ENCODE data around the gene TADA1. TPM values are rescaled to one million over a fixed set of nuclear protein-coding genes. Genes with fewer than 3 reads are reported as not detected.

Gene TADA1
- total and polyA plus RNA-seq, 3 donors from 2014 or later, result 19.2 to 25.8 (median 22.0) TPM

DNA sequence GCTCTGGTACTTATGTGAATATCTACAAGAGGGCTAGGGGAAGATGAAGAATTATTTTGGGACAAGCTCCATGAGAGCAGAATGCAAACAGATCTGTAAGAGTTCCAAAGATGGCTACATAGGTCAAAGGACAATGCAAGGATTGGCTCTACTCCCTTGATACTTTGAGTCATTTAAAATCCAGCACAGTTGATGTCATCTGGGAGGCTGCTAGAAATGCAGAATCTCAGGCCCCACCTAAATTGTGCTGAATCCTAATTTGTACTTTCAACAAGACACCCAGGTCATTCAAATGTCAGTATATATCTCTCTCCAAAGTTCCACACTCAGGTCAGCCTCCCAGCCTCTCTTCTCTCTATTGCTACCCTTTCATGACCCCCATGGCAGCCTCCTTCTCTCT lies 23.7 kb upstream of the TADA1 start:
- intact Hi-C loops (cut with DNase I; ENCODE audit: low total_unique reads), result no loop called here
- no peak for DNase-seq
- Histone ChIP-seq H3K27me3 (no peaks in the 10 kb centered on the region), H3K4me3 (no peak overlapping the region), H3K27ac (no peak overlapping the region), H3K9me3 (no peaks in the 10 kb centered on the region), H3K36me3 (ENCODE audit: low read depth, missing control alignments) (no peaks in the 10 kb centered on the region), H3K4me1 (no peaks in the 10 kb centered on the region)
- no peak for TF ChIP-seq POLR2A (IDR thresholded peaks at IDR 0.05)
- TF ChIP-seq, protein P1, sequence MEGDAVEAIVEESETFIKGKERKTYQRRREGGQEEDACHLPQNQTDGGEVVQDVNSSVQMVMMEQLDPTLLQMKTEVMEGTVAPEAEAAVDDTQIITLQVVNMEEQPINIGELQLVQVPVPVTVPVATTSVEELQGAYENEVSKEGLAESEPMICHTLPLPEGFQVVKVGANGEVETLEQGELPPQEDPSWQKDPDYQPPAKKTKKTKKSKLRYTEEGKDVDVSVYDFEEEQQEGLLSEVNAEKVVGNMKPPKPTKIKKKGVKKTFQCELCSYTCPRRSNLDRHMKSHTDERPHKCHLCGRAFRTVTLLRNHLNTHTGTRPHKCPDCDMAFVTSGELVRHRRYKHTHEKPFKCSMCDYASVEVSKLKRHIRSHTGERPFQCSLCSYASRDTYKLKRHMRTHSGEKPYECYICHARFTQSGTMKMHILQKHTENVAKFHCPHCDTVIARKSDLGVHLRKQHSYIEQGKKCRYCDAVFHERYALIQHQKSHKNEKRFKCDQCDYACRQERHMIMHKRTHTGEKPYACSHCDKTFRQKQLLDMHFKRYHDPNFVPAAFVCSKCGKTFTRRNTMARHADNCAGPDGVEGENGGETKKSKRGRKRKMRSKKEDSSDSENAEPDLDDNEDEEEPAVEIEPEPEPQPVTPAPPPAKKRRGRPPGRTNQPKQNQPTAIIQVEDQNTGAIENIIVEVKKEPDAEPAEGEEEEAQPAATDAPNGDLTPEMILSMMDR (IDR thresholded peaks at IDR 0.05), result no peak

DNA sequence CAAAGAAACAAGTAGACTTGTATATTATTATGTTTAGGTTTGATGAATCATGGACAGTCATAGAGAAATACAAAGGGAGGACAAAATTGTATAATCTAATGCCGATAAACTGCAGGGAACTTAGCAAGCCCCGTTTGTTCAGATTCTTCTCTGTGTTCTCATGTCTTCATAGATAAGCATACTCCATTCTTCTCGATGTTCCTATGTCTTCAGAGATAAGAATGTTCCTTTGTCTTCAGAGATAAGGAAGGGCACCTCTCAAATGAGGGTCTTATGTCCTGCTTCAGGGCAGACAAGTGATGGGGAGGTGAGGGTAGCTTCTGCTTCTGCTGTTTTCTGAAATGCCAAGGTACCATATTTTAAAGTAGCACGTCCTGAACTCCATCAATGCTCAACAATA lies 19.7 kb upstream of the TADA1 start:
- Histone ChIP-seq H3K9me3 (no peaks in the 10 kb centered on the region), H3K27me3 (no peaks in the 10 kb centered on the region), H3K36me3 (ENCODE audit: low read depth, missing control alignments) (no peaks in the 10 kb centered on the region), H3K27ac (no peak overlapping the region), H3K4me1 (no peaks in the 10 kb centered on the region), H3K4me3 (no peak overlapping the region)
- WGBS, 2 donors, result 59 to 67% methylated on average over 4 of the region's 4 CpGs
- TF ChIP-seq, protein P1 (IDR thresholded peaks at IDR 0.05), result no peak
- TF ChIP-seq POLR2A (IDR thresholded peaks at IDR 0.05), result no peak
- intact Hi-C loops (cut with DNase I; ENCODE audit: low total_unique reads), result no loop called here
- no peak for DNase-seq

DNA sequence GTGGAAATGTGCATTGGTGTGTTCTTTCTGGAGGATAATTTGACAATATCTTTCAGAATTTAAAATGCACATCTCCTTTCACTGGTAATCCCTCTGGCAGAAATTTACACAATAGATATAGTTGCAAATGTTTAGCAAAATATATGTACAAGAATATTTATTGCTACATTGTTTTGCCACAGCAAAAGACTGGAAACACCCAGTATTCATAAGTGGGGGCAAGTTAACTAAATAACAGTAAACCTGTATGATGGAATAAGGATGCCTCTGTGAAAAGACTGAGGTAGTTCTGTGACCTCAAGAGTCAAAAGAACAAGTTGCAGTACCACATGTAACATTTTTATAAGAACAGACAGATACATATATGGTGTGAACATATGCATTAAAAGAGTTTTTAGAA lies 13.7 kb upstream of the TADA1 start:
- DNase-seq, result no peak
- H3K4me1 ChIP-seq, result no peaks in the 10 kb centered on the region
- no peak overlapping the region for H3K4me3 ChIP-seq
- no peaks in the 10 kb centered on the region for H3K36me3 ChIP-seq (ENCODE audit: low read depth, missing control alignments)
- intact Hi-C loops (cut with DNase I; ENCODE audit: low total_unique reads), result no loop called here
- H3K27ac ChIP-seq, result no peak overlapping the region
- H3K27me3 ChIP-seq, result no peaks in the 10 kb centered on the region
- TF ChIP-seq, protein P1 (IDR thresholded peaks at IDR 0.05), result no peak
- no peak for TF ChIP-seq POLR2A (IDR thresholded peaks at IDR 0.05)
- H3K9me3 ChIP-seq, result no peaks in the 10 kb centered on the region

DNA sequence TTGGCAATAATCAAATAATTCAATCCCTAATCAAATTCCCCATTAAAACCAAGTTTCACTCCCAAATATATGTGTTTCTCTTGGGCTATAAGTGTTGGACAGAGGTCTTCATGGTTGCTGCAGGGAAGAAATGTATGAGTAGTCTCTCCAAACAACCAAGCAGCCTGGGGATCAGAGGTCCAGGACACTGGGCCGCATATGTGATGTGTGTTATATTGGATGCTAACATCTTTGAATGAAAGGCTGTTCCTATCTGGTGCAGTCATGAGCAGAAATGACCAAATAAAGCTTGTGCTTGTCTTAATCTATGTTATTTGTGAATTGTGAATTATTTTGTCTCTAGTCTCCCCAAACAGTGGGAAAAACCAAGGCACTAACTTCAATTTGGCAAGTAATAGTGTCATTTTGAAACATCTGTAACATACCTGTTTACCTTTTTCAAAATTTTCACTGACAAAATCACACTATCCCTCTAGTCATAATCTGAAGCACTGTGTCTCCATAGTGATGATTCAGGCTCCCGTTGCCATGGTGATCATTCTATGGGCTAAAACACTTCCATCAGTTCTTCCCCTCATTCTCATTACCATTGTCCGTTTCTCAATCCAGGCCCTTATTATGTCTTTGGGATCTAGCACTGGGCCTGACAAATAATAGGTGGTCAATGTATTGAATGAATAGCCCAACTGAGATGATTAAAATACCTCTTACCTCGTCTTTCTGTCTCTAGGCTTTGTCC lies 12.5 kb upstream of the TADA1 start:
- intact Hi-C loops (cut with DNase I; ENCODE audit: low total_unique reads), result no loop called here
- Histone ChIP-seq H3K4me1 (peaks cover 8% of the 10 kb centered on the region), H3K9me3 (no peaks in the 10 kb centered on the region), H3K36me3 (ENCODE audit: low read depth, missing control alignments) (no peaks in the 10 kb centered on the region), H3K27ac (no peak overlapping the region), H3K27me3 (no peaks in the 10 kb centered on the region), H3K4me3 (no peak overlapping the region)
- TF ChIP-seq, protein P1 (IDR thresholded peaks at IDR 0.05), result no peak
- TF ChIP-seq POLR2A (IDR thresholded peaks at IDR 0.05), result no peak
- WGBS, 2 donors, result 82 to 87% methylated on average over 4 of the region's 4 CpGs
- no peak for DNase-seq

DNA sequence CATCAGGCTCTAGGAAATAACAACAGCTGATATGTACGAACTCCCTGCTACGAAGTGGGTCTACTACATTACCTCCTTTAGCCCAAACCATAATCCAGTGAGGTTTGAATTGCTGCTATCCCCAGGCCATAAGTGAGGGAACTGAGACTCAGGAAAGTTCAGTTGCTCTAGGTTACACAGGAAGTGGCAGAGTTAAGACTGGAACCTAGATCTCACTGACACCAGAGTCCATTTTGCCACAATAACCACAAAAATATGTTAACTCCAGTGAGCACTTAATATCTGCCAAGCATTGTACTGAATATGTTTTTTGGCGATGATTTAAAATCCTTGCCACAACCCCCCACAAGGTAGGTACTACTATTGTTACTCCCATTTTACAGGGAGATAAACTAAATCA lies 8.9 kb upstream of the TADA1 start:
- intact Hi-C loops (cut with DNase I; ENCODE audit: low total_unique reads), result no loop called here
- DNase-seq, result no peak
- WGBS, 2 donors, result 68 to 93% methylated on average over 3 of the region's 3 CpGs
- Histone ChIP-seq H3K27ac (no peak overlapping the region), H3K4me1 (peaks cover 8% of the 10 kb centered on the region), H3K36me3 (ENCODE audit: low read depth, missing control alignments) (no peaks in the 10 kb centered on the region), H3K9me3 (no peaks in the 10 kb centered on the region), H3K4me3 (no peak overlapping the region), H3K27me3 (no peaks in the 10 kb centered on the region)
- TF ChIP-seq POLR2A (IDR thresholded peaks at IDR 0.05), result no peak

Measured in testis (tissue), 3 donors.